HFF-Myc (cell line): ENCODE measurements around the gene NGFR.

Experiments used
- DNase-seq: peaks from one replicate; pipeline ENCODE4 v3.0.0-alpha.2; 2011; ENCODE audit warnings: low read depth; ENCODE audit errors: extremely low read depth
- H3K4me3 ChIP-seq: replicated peaks from 2 replicates; pipeline ENCODE4 v1.5.1; 2011; ENCODE audit warnings: low read depth, mild to moderate bottlenecking, control low read depth, low read length
- CTCF ChIP-seq: IDR thresholded peaks from 2 replicates; pipeline ENCODE4 v1.5.1; 2012; ENCODE audit warnings: mild to moderate bottlenecking, low read depth, low read length, control low read depth; ENCODE audit errors: missing control alignments

NGFR gene

GRCh38 chr17:49555495-49556222 is 60.6 kb downstream of the NGFR start:
- no peak for TF ChIP-seq CTCF
- no peak overlapping the region for H3K4me3 ChIP-seq
- DNase-seq, result no peak

- no peak overlapping the region for H3K4me3 ChIP-seq
- no peak for DNase-seq
- TF ChIP-seq CTCF, result peak; percentile 99
Measured at GRCh38 chr17:49556223-49556943, 61.3 kb downstream of the NGFR start.

GRCh38 chr17:49557312-49558024 is 62.4 kb downstream of the NGFR start:
- DNase-seq, result no peak
- TF ChIP-seq CTCF, result peak; percentile 69
- no peak overlapping the region for H3K4me3 ChIP-seq
